Stimulated activated CD4-positive, alpha-beta T cell treated with anti-CD3 and anti-CD28 coated beads, TNF-alpha, amount 100 ng/mL, for 48 hours (primary cell): ENCODE data around the gene ZNF408.
"Not testable (repeated sequence)": the region's sequence is repeated elsewhere in the genome, so short reads cannot be mapped to it uniquely, and the experiment has no call there.

Experiments used
- DNase-seq, 3 donors: peaks; one replicate each; pipeline ENCODE4 v3.0.0-alpha.2; 2020; ENCODE audit warnings: low read depth in 3 of 3

The ZNF408 gene

GRCh38 chr11:46700241-46701077 is at the start of gene ZNF408, which contains the start of gene ARHGAP1:
Gene ZNF408 (plus strand): TSS chr11:46701031. CDS start chr11:46701048, 17 bp downstream.
Gene ARHGAP1 (minus strand): TSS chr11:46700619. CDS start chr11:46696107, 4,512 bp downstream.
- DNase-seq: peak; percentile 99 to 100 (median 100)

GRCh38 chr11:46655631-46656030 is 45.2 kb upstream of the ZNF408 start:
- no peak for DNase-seq

- DNase-seq: no peak
These were observed 43.6 kb upstream of the ZNF408 start for GRCh38 chr11:46657186-46657585.

GRCh38 chr11:46658259-46658658 is 42.6 kb upstream of the ZNF408 start:
- no peak for DNase-seq

GRCh38 chr11:46659908-46660307 is 40.9 kb upstream of the ZNF408 start:
- no peak for DNase-seq

- DNase-seq: no peak
These were observed 39.0 kb upstream of the ZNF408 start for GRCh38 chr11:46661836-46662235.

GRCh38 chr11:46662366-46662765 is 38.5 kb upstream of the ZNF408 start:
- DNase-seq: no peak

- DNase-seq: no peak
These were observed 37.4 kb upstream of the ZNF408 start for GRCh38 chr11:46663277-46663940.

GRCh38 chr11:46664612-46665011 is 36.2 kb upstream of the ZNF408 start:
- no peak for DNase-seq

GRCh38 chr11:46665356-46665755 is 35.5 kb upstream of the ZNF408 start:
- DNase-seq: no peak

GRCh38 chr11:46666516-46666915 is 34.3 kb upstream of the ZNF408 start:
- DNase-seq: no peak

- no peak for DNase-seq
These were observed 33.8 kb upstream of the ZNF408 start for GRCh38 chr11:46667043-46667481.

- no peak for DNase-seq
These were observed 32.2 kb upstream of the ZNF408 start for GRCh38 chr11:46668480-46669085.

- DNase-seq: no peak
These were observed 31.1 kb upstream of the ZNF408 start for GRCh38 chr11:46669711-46670139.

GRCh38 chr11:46670521-46670920 is 30.3 kb upstream of the ZNF408 start:
- not testable (repeated sequence) for DNase-seq

- no peak for DNase-seq
These were observed 28.9 kb upstream of the ZNF408 start for GRCh38 chr11:46671958-46672315.

- DNase-seq: no peak
These were observed 28.4 kb upstream of the ZNF408 start for GRCh38 chr11:46672381-46672839.

GRCh38 chr11:46673713-46674462 is 26.9 kb upstream of the ZNF408 start:
- no peak for DNase-seq

GRCh38 chr11:46674463-46675287 is 26.2 kb upstream of the ZNF408 start:
- no peak for DNase-seq

GRCh38 chr11:46675288-46675851 is 25.5 kb upstream of the ZNF408 start:
- DNase-seq: no peak
